Left lung (tissue), 14 donors: ENCODE data around the gene BTN3A1. TPM values are rescaled to one million over a fixed set of nuclear protein-coding genes. Genes with fewer than 3 reads are reported as not detected.
"Not testable (repeated sequence)": the region's sequence is repeated elsewhere in the genome, so short reads cannot be mapped to it uniquely, and the experiment has no call there.

ENCODE experiments used
- ATAC-seq: fragments of 200-7000 bp; cut with Tn5 transposase; one replicate; pipeline ENCODE4 v1.9.1; 2020; ENCODE audit warnings: moderate library complexity
- DNase-seq, 4 donors: peaks; one replicate each; pipeline ENCODE4 v3.0.0-alpha.2; 2013 to 2020
- H3K27ac ChIP-seq, 2 donors: fragments of 200-600 bp; sonication (generic) in 1 of 2; one replicate each; pipeline versions ENCODE4 v1.5.0 to v1.8.0; 2020 to 2021
- H3K27me3 ChIP-seq, 2 donors: fragments of 200-600 bp; sonication (generic) in 1 of 2; one replicate each; pipeline versions ENCODE4 v1.5.0 to v1.8.0; 2020 to 2021
- H3K36me3 ChIP-seq, 2 donors: fragments of 200-600 bp; sonication (generic) in 1 of 2; one replicate each; pipeline versions ENCODE4 v1.5.0 to v1.8.0; 2020 to 2021
- H3K4me1 ChIP-seq, 2 donors: fragments of 200-600 bp; one replicate each; pipeline ENCODE4 v1.8.0; 2021
- H3K4me3 ChIP-seq, 2 donors: fragments of 200-600 bp; sonication (generic) in 1 of 2; one replicate each; pipeline versions ENCODE4 v1.5.0 to v1.8.0; 2020 to 2021; ENCODE audit warnings: mild to moderate bottlenecking in 1 of 2
- H3K9me3 ChIP-seq, 2 donors: fragments of 200-600 bp; sonication (generic) in 1 of 2; one replicate each; pipeline versions ENCODE4 v1.5.0 to v1.8.0; 2020 to 2021
- CTCF ChIP-seq, 2 donors: fragments of 200-600 bp; sonication (generic) in 1 of 2; IDR thresholded peaks; one replicate each; pipeline versions ENCODE4 v1.5.0 to v1.8.0; 2021; ENCODE audit warnings: antibody characterized with exemption in 2 of 2
- intact Hi-C, 2 donors: fragments of 100-400 bp; cut with DNase I; formaldehyde crosslinking; loops; one replicate each; pipeline versions ENCODE4 v1.11.2 to v1.14.2; 2022
- long read RNA-seq, 12 donors: library from polyadenylated mRNA in 2 of 12; unstranded in 2 of 12; transcript quantifications; one replicate each; pipeline ENCODE4 v2.0.0 and lab custom pipeline, GENCODE V29; 2019 to 2026
- polyA plus RNA-seq, 6 donors: library from polyadenylated mRNA; unstranded; fragments of 120-200 nt; gene quantifications; one replicate each; pipeline ENCODE4 v1.2.1, GENCODE V29; 2013; ENCODE audit not compliant: insufficient read length in 6 of 6
- total RNA-seq, 2 donors: library from RNA; stranded (reverse); fragmentation: NEBNext Ultra II Directional; extraction: Animal tissue kit (Norgen Biotek cat#: 25700); gene quantifications; one replicate each; pipeline ENCODE4 v1.2.1, GENCODE V29; 2021
- donor health status: DM: no; HTN: yes; CAD: no.
- donor health status: DM: no; HTN: no; CAD: no.

BTN3A1 gene
- total RNA-seq: 10 to 100 TPM; 48.0 to 54.5 TPM
- 10 to 100 TPM; 51.7 to 81.5 (median 70.2) TPM for polyA plus RNA-seq
- long read RNA-seq, donor 1, partial matches to known transcripts: 0 of 3 reads
- long read RNA-seq, donor 1, other reads (novel, unspliced or antisense): 0 of 3 reads
- long read RNA-seq, donor 2, partial matches to known transcripts: 0 of 2 reads
- long read RNA-seq, donor 2, other reads (novel, unspliced or antisense): 0 of 2 reads
- long read RNA-seq, donor 3: 0 reads
- long read RNA-seq, donor 4, partial matches to known transcripts: 4 of 10 reads
- long read RNA-seq, donor 4, other reads (novel, unspliced or antisense): 5 of 10 reads
- long read RNA-seq, donor 5: 0 reads
- long read RNA-seq, donor 6, partial matches to known transcripts: 0 of 2 reads
- long read RNA-seq, donor 6, other reads (novel, unspliced or antisense): 0 of 2 reads
- long read RNA-seq, donor 7, partial matches to known transcripts: 0 of 1 reads
- long read RNA-seq, donor 7, other reads (novel, unspliced or antisense): 0 of 1 reads
- long read RNA-seq, donor 8, partial matches to known transcripts: 0 of 2 reads
- long read RNA-seq, donor 8, other reads (novel, unspliced or antisense): 0 of 2 reads
- long read RNA-seq, donor 9: 0 reads
- long read RNA-seq, donor 10, partial matches to known transcripts: 2 of 6 reads
- long read RNA-seq, donor 10, other reads (novel, unspliced or antisense): 4 of 6 reads
- long read RNA-seq, donor 11, partial matches to known transcripts: 0 of 1 reads
- long read RNA-seq, donor 11, other reads (novel, unspliced or antisense): 0 of 1 reads
- long read RNA-seq, donor 12: 0 reads

GRCh38 chr6:26401987-26402658 lies at the start of gene BTN3A1:
Gene BTN3A1, plus strand, starts transcription at chr6:26402275. Its CDS starts 3,289 bp downstream, at chr6:26405564.
- intact Hi-C loops: no loop called here
- no peak for TF ChIP-seq CTCF (IDR thresholded peaks at IDR 0.05)
- Histone ChIP-seq H3K4me3 (peak within 1 kb of the TSS; percentile 54 to 76), H3K9me3 (no peaks in the 10 kb centered on the region), H3K36me3 (peaks cover 0 to 14% of the 10 kb centered on the region in 2 donors), H3K27me3 (no peaks in the 10 kb centered on the region), H3K4me1 (peaks cover 13 to 46% of the 10 kb centered on the region in 2 donors), H3K27ac (peak within 1 kb of the TSS; percentile 86 to 91)
- DNase-seq: peak; percentile 68 to 87 (median 82)
- peak; percentile 95 for ATAC-seq

- intact Hi-C loops: no loop called here
- no peak for TF ChIP-seq CTCF (IDR thresholded peaks at IDR 0.05)
- H3K27me3 ChIP-seq: no peaks in the 10 kb centered on the region
- ATAC-seq: no peak
- DNase-seq: no peak
- H3K27ac ChIP-seq: no peak overlapping the region
- no peaks in the 10 kb centered on the region for H3K36me3 ChIP-seq
- H3K9me3 ChIP-seq: no peaks in the 10 kb centered on the region
- no peak overlapping the region for H3K4me3 ChIP-seq
- no peaks in the 10 kb centered on the region for H3K4me1 ChIP-seq
Observed at GRCh38 chr6:26352315-26352714, 49.8 kb upstream of the BTN3A1 start.

GRCh38 chr6:26354162-26354561 lies 47.9 kb upstream of the BTN3A1 start:
- ATAC-seq (no peak), DNase-seq (no peak)
- intact Hi-C loops: no loop called here
- no peaks in the 10 kb centered on the region for H3K36me3 ChIP-seq
- no peak overlapping the region for H3K4me3 ChIP-seq
- no peaks in the 10 kb centered on the region for H3K27me3 ChIP-seq
- no peaks in the 10 kb centered on the region for H3K9me3 ChIP-seq
- no peaks in the 10 kb centered on the region for H3K4me1 ChIP-seq
- no peak overlapping the region for H3K27ac ChIP-seq
- TF ChIP-seq CTCF (IDR thresholded peaks at IDR 0.05): no peak

- ATAC-seq (no peak), DNase-seq (no peak)
- Histone ChIP-seq H3K9me3 (no peaks in the 10 kb centered on the region), H3K27me3 (no peaks in the 10 kb centered on the region), H3K36me3 (no peaks in the 10 kb centered on the region), H3K27ac (no peak overlapping the region), H3K4me1 (no peaks in the 10 kb centered on the region), H3K4me3 (no peak overlapping the region)
- TF ChIP-seq CTCF (IDR thresholded peaks at IDR 0.05): no peak
- intact Hi-C loops: no loop called here
Observed at GRCh38 chr6:26355366-26355765, 46.7 kb upstream of the BTN3A1 start.

- H3K4me1 ChIP-seq, H3K36me3 ChIP-seq, H3K9me3 ChIP-seq, H3K4me3 ChIP-seq, H3K27me3 ChIP-seq, ATAC-seq, H3K27ac ChIP-seq, DNase-seq, intact Hi-C loops: not testable (repeated sequence)
Observed at GRCh38 chr6:26357543-26357942, 44.5 kb upstream of the BTN3A1 start.
